Activated T-helper 9 cell treated with anti-CD3 and anti-CD28 coated beads, Interleukin-2, amount 50 U/mL, for 16 hours (primary cell): ENCODE results near the gene SH2D4B.
"Not testable (repeated sequence)": the region's sequence is repeated elsewhere in the genome, so short reads cannot be mapped to it uniquely, and the experiment has no call there.

Experiments
- DNase-seq: peaks from one replicate; pipeline ENCODE4 v3.0.0-alpha.2; 2020; ENCODE audit warnings: low read depth

The SH2D4B gene

DNA sequence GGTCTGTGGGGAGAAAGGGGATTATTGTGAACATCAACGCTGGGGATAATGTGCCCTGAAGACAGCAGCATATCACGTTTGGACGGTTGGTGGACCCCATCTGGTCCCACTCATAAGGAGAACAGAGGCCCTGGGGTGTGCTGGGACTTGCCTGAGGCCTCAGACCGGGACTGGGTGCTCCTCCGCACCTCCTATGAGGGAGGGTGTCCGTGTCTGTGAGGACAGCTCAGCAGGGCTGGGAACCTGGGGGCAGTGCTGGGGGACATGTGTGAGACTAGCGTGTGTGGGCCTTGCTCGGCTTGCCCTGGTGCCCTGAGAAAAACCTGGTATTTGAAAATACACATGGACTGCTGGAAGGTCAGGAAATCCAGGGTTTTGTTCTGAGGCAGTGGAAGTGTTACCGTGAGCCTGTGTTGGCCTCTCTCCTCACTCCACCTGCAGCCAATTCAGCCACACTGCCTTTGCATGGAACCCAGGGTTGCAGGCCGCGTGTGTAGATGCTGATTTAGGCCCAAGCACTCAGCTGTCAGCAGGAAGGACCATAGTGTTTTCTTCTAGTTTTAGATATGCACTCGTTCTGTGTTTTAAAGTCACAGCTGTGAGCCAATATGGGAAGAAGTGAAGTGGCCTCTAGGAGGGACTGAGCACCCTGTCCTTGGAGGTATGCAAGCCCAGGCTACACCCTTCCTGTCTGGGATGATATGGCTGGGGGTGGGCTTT is 13.4 kb upstream of the SH2D4B start:
- DNase-seq, result no peak

DNA sequence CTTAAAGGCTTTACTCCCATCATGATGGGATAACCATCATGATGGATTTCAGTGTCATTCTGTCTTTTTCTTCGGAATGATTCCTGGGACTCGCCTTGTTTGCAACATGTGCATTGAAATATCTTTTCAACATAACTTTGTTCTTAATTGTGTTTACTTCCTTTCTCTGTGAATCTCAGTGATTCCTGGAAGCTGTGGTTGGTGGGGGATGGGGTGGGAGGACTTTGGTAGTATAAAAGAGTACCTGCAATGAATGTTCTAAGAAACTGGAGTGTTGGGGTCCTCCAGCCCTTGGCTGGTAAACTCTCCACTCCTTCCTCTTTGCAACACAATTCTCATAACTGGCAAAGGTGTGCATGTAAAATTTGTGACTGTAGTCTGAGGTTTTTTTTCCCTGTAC is 11.5 kb upstream of the SH2D4B start:
- no peak for DNase-seq

DNA sequence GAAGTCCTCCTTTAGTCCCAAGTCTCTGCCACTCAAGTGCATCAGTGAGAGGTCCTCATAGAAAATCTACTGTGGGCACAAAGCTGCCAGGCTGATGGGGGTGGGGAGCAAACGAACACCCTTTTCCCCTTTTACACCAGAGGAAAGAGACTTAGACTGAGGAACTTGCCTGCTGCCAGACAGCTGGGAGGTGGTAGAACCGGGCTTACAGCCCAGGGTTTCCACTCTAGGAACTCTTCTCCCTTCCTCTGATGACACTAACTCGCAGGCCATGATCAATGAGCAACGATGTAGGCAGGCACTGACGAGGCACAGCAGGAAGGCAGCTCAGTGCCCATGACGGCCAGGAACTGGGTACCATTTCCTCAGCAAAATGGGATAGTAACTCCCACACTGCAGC is 11.0 kb upstream of the SH2D4B start:
- no peak for DNase-seq

DNA sequence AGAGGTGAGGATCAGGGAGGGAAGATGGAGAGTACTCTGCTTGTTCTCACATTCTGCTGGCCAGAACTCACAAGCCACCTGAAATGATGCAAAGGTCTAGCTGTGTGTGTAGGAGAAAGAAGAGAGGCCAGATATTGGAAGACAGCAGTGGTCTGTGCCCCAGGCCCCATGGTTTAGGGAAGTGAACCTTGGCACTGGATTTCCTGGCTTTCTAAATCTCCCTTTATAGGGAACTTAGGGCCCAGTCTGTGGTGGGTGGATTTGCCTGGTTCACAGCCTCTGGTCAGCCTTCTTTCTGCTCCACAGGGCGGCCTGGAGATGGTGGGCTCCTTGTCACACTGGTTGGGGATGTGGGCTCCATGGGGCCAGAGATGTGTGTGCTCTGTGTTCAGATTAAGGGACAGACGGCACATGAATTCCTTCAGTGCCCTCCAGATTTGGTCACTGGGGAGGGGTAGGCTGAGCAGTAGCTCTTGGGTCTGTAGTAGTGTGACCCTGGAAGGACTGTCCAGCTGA is 9.5 kb upstream of the SH2D4B start:
- DNase-seq, result no peak

DNA sequence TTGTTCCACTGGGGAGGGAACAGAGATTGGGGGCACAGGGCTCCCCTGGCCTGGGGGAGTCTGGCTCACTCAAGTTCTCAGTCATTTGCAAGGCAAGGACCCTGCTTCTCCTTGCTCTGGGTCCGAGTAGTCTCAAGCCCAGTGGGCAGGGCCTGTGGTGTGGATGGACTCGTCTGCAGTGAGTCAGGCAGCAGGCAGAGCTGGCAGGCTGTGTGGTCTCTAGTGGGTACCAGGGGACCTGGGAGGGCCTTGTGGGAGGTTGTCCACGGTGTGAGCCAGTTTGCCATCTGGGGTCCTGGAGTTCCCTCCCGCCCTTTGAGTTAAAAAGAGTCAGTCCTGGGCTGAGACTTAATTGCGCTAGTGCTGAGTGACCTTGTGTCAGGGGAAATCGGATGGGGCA is 8.8 kb upstream of the SH2D4B start:
- DNase-seq, result no peak

DNA sequence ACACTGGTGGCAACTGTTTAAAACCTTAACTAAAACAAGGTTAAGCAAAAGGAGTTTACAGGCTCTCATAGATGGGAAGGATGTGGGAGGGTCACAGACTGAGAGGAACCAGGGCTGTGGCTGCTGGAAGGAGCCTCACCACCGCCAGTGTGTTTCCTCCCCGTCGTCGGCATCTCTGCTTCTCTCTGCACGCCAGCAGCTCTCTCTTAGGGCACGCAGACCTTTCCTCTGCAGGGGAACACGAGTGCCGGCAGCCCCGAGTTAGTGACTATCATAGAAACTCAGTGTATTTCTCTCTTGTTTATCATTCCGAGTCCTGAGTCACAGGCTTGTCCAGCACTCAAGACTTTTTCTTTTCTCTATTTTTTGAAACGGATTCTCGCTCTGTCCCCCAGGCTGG is 8.1 kb upstream of the SH2D4B start:
- no peak for DNase-seq

DNA sequence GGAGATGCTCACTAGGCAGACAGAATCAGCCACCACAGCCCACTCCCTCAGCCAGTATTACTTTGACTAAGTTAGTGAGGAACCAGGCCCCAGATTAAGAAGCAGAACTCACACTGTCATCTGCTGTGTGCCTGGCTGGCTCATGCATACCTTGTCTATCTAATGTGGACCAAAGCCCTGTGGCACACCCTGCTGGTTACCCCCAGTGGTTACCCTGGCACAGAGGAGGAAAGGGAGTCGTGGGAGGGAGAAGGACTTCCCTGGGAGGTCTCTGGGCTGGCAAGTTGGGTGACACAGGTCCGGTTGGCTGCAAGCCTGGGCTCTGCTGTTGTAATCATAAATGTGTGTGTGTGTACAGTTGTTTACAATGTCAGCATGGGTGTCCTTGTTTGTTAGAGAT is 7.5 kb upstream of the SH2D4B start:
- no peak for DNase-seq

DNA sequence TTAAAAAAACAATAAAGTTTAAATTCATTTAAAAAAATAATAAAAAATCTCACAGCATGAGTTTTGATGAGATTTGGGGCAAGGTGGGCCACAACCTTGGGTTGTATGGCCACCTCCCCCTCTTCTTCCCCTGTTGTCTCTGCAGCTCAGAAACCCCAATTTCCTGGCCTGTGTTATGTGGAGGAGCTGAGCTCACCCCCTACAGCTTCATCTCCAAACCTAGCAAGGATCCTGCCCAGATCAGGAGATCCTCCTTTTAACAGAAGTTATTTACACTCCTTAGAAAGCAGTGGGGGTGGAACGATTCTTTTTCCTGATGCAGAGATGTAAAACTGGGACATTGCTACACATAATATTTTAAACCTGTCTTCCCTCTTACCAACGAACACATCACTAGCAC is 6.9 kb upstream of the SH2D4B start:
- DNase-seq, result no peak

DNA sequence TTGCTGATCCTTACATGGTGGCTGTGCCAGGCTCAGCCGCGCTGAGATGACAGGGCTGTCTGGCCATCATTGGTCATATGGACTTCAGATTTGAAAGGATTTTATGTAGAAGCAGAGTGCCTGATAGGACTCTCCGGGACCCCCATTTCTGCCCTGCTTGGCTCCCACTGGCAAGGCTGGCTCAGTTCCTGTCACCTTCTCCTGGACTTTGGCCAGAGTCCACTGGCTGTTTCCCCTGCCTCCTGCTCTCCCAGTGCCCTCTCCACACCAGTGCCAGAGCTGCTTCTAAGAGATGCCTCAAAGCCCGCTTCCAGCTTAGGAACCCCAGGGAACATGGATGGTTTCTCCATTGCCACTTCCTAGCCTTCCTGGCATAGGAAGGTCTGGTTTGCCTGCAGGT is 5.1 kb upstream of the SH2D4B start:
- no peak for DNase-seq

DNA sequence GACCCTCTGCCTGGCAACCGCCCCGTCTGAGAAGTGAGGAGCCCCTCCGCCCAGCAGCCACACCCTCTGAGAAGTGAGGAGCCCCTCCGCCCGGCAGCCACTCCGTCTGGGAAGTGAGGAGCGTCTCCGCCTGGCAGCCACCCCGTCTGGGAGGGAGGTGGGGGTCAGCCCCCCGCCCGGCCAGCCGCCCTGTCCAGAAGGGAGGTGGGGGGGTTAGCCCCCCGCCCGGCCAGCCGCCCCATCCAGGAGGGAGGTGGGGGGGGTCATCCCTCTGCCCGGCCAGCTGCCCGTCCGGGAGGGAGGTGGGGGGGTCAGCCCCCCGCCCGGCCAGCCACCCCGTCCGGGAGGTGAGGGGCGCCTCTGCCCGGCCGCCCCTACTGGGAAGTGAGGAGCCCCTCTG is 3.6 kb upstream of the SH2D4B start:
- DNase-seq, result not testable (repeated sequence)

DNA sequence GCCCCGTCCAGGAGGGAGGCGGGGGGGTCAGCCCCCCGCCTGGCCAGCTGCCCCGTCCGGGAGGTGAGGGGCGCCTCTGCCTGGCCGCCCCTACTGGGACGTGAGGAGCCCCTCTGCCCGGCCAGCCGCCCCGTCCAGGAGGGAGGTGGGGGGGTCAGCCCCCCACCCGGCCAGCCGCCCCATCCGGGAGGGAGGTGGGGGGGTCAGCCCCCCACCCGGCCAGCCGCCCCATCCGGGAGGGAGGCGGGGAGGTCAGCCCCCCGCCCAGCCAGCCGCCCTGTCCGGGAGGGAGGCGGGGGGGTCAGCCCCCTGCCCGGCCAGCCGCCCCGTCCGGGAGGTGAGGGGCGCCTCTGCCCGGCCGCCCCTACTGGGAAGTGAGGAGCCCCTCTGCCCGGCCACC is 3.1 kb upstream of the SH2D4B start:
- DNase-seq, result not testable (repeated sequence)

DNA sequence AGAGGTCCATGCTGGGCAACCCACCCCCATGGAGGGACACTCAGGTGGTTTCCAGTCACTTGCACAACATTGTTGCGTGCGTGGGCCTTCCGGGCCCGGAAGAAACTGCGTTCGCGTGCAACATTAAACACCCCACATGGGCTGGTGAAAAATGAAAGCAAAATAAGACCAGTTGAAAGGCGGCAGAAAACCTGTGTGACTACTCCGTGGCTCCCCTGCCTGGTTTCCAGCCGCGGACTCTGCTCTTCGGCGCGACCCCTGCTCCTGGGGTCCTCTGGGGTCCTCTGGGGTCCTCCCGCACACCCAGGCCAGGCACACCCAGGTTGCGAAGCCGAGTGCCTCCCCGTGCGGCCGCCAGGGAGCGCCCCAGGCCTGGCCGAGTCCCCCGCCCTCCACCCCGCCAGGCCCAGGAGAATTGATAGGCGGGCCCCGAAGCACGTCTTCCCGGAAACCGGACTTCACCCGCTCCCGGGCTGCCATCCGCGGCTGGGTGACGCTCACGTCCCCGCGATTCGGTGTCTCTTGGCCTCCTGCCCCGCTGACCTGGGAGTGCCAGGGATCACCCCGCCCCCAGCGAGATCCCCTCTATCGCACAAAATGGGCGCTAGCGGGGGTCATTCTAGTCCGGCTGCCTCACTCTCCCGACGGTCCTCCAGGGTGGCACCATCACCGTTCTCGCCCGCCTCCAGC is 1.9 kb upstream of the SH2D4B start:
- peak; percentile 63 for DNase-seq

DNA sequence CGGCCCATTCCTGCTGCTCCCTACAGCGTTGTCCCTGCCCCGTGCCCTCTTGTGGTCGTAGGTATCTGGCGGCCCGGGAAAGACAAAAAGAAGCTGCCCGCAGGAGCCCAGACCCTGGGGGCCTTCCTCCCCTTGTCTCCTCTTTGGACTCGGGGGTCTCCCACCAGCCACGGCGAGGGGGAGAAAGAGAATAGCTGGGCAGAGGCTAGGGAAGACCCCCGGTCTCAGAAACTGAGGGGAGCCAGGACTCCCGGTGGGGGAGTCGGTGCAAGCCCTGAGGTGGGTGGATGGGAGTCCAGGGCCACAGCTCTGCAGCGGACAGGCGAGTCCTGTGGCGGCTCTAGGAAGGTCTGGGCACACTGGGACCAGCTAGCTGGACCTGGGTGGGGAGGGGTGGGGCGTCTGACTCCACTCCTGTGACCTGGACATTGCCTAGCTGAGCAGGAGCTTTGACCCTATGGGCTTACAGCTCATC is 1.3 kb upstream of the SH2D4B start:
- DNase-seq, result no peak

DNA sequence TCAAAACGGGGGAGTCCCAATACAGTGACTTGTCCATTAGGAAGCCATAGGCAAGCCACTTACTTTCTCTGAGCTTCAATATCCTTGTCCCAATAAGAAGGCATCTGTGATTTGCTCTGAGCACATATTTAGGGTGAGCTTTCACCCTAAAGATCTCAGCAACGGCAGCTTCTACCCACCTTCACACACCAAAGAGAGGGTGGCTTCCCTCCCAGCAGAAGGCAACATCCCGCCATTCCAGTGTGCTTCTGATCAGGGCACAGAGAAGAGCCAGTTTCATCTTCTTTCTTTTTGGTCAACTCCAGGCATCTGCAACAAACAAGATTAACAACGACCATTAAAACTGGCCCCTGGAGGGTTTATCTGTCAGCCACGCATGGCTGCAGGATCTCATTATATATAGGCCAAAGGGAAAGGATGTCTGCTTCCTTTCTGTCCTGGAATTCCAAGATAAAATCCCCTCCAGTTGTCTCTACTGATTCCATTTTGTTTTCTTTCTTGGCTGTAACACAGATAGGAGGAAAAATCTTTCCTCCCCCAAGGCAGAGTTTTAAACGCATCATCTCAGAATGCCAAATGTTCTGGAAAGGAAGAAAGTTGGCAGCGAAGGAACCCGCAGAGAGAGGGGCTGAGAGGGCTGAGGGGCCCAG is 491 bp upstream of the SH2D4B start:
- no peak for DNase-seq

DNA sequence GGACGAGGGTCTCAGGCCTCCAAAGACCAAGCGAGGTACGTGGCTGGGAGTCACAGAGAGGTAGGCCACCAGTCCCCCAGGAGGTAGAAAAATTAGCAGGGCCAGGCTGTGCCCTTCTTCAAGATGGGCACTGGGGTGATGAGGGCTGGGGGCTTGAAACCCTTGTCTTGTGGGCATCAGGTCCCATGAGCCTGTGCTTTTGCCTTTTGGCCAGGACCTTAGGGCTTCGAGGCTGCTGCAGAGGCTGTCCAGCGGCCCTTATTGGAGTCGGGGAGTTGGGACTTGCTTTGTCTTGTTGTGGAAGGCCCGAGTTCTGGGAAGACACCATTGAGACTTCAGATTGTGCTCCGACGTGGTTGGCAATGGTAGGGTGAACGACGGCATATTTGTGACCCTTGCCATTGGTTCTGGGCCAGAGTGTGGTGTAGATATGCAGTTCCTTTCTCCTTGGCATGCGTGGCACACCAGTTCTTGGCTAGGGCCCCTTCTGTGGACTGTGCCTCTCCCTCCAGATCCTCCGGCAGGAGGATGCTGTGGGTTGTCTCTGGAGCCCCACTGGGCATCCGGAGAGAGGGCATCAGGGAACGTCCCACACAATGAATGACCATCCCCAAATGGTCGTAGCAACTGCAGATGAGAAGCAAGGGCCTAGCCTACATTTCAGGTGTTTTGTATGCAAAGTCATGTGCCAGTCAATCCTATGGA is 931 bp downstream of the SH2D4B start:
- DNase-seq, result no peak

DNA sequence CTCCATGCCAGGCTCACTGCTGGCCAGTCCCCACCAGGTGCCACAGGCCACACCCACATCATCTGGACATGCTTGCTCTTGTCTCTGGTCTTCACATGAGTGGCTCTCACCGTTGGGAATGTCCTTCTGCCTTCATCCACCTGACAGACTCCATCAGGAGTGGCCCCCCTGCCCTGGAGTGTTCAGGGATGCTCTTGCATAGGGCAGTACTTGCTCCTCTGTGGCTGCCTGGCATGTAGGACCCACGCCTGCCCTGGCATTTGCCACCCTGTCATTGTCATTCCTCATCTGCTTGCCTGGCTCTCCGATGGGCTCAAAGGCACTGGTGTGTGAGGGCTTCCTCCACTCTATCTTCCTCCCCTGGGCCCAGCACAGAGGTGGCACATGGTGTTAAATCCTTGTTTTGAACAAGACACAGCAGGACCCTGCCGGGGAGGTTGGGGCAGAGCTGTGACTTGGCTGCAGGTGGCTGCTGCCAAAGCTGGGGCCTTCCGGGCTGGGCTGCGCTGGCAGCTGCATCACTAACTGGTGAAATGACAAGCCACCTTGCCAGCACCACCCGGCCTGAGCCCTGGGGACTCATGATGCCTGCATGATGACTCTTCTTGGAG is 1.8 kb downstream of the SH2D4B start:
- DNase-seq, result no peak

DNA sequence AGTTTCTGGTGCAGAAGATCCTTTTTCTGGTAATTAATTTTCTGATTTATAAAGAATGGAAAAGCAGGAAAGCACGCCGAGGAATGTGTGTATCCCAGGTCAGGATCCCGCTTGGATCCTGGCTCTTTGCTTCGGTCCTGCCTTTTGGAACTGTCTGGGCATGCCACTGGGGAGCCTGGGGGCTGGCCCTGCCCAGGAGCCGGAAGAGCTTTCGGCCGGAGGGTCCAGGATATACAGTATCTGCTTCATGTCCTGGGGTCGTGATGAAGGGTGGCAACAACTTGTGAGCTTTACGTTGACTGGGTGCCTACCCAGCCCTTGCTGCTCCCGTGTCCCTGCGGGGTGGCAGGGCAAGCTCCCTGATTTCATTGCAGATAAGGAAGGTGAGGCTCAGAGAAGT is 2.4 kb downstream of the SH2D4B start:
- DNase-seq, result no peak

DNA sequence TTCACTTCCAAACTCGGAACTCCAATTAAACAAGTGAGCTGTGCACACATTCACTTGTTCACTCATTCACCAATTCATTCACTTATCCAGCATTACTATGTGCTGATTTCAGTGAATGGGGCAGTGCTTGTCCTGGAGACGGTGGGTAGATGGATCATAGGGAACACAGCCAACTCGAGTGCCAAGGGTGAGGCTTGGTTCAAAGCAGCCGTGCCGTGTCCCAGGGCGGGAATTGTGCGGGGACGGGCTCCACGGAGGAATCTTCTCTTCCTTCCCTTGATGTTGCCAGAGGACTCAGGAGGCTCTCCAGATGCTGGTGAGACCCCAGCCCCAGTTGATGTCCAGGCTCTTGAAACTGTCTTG is 2.9 kb downstream of the SH2D4B start:
- DNase-seq, result no peak

DNA sequence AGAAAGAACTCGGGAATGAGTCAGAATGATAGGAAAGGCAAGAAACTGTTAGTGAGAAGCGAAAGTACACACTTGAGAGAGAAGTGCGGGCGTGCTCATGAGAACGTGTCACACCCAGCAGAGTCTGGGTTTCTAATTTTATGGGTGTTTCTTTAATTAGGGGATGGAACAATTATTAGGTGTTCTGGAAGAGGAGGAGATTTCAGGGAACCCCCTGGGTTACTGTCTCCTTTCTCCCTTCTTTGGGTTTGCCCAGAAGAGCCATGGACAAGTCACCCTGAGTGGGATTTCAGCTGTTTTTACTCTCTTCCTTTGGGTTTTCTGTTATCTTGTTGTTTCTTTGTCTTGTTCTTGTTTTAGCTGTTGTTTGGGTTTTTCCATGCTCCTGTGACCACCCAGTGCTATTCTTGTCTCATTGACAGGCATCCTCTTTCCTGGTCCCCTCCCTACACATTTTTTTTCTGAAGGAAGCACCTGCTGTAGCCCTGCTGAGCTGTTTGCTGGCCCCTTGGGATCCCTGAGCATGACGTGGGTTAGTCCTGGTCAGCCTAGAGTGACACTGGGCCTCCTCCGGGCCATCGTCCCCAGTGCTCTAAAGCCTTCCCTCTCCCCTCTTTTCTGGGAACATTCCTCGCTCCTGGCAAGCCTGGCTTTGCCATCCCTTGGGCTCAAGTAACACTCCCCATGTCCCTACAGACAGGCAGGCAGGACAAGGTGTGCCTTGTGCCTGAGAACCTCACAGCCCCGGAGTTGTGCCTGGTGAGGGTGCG is 3.5 kb downstream of the SH2D4B start:
- no peak for DNase-seq

DNA sequence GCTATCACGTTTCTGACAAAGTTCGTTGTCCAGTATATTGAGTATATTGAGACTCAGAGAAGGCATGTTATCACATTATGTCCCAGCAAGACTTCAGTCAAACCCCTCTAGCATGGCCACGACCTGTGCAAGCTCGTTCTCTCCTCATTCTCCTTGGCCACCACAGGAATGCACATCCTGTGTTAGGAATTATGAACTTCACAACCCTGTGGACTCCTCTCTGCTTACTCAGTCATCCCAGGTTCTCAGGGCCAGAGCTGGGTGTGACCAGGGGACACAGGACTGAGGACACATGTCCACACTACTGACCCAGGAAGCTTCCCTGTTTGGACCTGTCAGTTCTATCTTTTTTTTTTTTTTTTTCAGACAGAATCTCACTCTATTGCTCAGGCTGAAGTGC is 4.4 kb downstream of the SH2D4B start:
- no peak for DNase-seq

DNA sequence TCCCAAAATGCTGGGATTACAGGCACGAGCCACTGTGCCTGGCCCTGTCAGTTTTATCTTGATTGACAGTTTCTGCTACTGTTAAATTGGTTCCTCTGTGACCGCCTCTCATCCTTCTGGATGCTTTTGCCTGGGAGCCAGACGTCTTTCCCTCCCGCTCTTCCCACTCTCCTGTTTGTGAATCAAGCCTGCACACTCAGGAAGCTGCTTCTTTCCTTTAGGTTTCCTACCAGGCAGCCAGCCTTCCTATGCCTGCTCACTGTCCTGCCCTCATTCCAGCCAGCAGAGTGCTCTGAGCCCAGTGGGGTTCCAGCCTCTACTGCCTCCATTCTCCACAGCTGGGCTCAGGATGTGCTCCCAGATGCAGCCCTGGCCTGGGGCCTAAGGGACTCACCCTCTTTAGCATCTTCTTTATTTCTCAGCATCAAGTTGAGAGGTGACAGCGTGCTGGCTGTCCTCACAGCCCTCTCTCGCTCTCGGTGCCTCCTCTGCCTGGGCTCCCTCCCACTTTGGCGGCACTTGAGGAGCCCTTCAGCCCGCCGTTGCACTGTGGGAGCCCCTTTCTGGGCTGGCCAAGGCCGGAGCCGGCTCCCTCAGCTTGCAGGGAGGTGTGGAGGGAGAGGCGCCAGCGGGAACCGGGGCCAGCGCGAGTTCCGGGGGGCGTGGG is 5.1 kb downstream of the SH2D4B start:
- no peak for DNase-seq
